Hepatocyte (in vitro differentiated cells): ENCODE measurements around the gene MPZL1.

ENCODE experiments used
- EZH2 ChIP-seq: fragments of 200-600 bp; sonication (generic); IDR thresholded peaks from 2 replicates; pipeline ENCODE4 v1.6.1; 2016; ENCODE audit warnings: antibody characterized with exemption, mild to moderate bottlenecking, borderline replicate concordance
- EZH2phosphoT487 ChIP-seq: fragments of 200-600 bp; sonication (generic); IDR thresholded peaks from one replicate; pipeline ENCODE4 v1.6.1; 2018; ENCODE audit warnings: antibody characterized with exemption, mild to moderate bottlenecking, low read depth, moderate library complexity; ENCODE audit not compliant: unreplicated experiment, severe bottlenecking

GRCh38 chr1:167770127-167770526 lies 48.3 kb downstream of the MPZL1 start:
- TF ChIP-seq EZH2phosphoT487, result no peak
- no peak for TF ChIP-seq EZH2
